GM10248 (cell line): ENCODE measurements around the gene ADGRG1.

ENCODE experiments used
- CTCF ChIA-PET: fragments of 300-600 bp; sonication (Branson Sonifier 250); formaldehyde crosslinking; extraction: SDS; loops from one replicate; lab custom pipeline; 2021; ENCODE audit warnings: antibody characterized with exemption; lab: Yijun Ruan, JAX
- POLR2A ChIA-PET: fragments of 350-650 bp; sonication (Branson Sonifier 250); formaldehyde crosslinking; extraction: SDS; loops from one replicate; lab custom pipeline; 2020; ENCODE audit warnings: antibody characterized with exemption; lab: Yijun Ruan, JAX
- DNase-seq: peaks from one replicate; pipeline ENCODE4 v3.0.0; 2012; ENCODE audit errors: extremely low spot score
- CTCF ChIP-seq: IDR thresholded peaks from 2 replicates; pipeline ENCODE4 v1.5.1; 2012; ENCODE audit warnings: mild to moderate bottlenecking, low read depth; ENCODE audit errors: extremely low read depth, missing control alignments, control extremely low read depth

The ADGRG1 gene

GRCh38 chr16:57666353-57667047 lies 38.1 kb downstream of the ADGRG1 start:
- TF ChIP-seq CTCF = no peak
- no peak for DNase-seq
- ChIA-PET CTCF (interaction anchor here (1.6 to 1.8 kb wide), 2 partner anchors 18 to 90 kb away, joined by 4 read pairs; no protein-coding TSS in a partner anchor), POLR2A (no interaction called here)

GRCh38 chr16:57667048-57667525 lies 38.7 kb downstream of the ADGRG1 start:
- TF ChIP-seq CTCF = no peak
- ChIA-PET CTCF (interaction anchor here (0.8 to 1.6 kb wide), 6 partner anchors 17 to 90 kb away, joined by 3 to 5 read pairs (median 4); no protein-coding TSS in a partner anchor), POLR2A (no interaction called here)
- DNase-seq = no peak

- no peak for DNase-seq
- no peak for TF ChIP-seq CTCF
- ChIA-PET POLR2A (no interaction called here), CTCF (interaction anchor here (0.8 to 1.2 kb wide), 6 partner anchors 14 to 91 kb away, joined by 3 to 5 read pairs (median 3); no protein-coding TSS in a partner anchor)
Observed at GRCh38 chr16:57667526-57668262, 39.3 kb downstream of the ADGRG1 start.

- ChIA-PET CTCF (interaction anchor here (1.0 to 1.2 kb wide), 4 partner anchors 14 to 91 kb away, joined by 3 to 5 read pairs (median 4); no protein-coding TSS in a partner anchor), POLR2A (no interaction called here)
- no peak for DNase-seq
- no peak for TF ChIP-seq CTCF
Observed at GRCh38 chr16:57668263-57668571, 39.8 kb downstream of the ADGRG1 start, which contains the start of gene ADGRG3. Gene ADGRG3, plus strand, starts transcription at chr16:57668306. Its CDS starts 42 bp downstream, at chr16:57668348.

GRCh38 chr16:57668630-57669475 lies 40.4 kb downstream of the ADGRG1 start:
- ChIA-PET POLR2A (no interaction called here), CTCF (interaction anchor here (1.2 to 1.4 kb wide), 2 partner anchors 15 to 93 kb away, joined by 4 to 5 read pairs; no protein-coding TSS in a partner anchor)
- DNase-seq = no peak
- no peak for TF ChIP-seq CTCF
